ENCODE data around the gene EHD4. TPM values are rescaled to one million over a fixed set of nuclear protein-coding genes. Genes with fewer than 3 reads are reported as not detected.

EHD4 gene
- total RNA-seq, 3 donors from 2014 or later: 26.4 to 39.0 (median 35.0) TPM

DNA sequence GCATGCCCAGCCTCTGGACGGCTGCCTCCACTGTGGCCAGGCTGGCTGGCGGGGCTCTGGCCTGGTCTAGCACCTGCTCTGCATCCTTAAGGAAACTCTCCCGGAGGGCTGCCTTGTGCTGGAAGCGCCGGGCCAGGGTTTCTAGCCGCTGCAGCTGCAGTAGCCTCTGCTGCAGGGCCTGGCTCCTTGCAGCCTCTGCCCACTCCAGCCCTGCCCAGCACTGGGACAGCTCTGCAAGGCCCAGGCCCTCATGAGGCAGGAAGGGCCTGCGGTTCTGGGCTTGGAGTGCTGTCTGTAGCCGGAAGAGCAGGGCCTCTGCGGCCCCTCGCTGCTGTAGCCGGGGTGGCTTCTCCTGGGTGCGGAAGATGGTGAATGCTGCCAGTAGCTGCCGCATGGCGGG is 86.5 kb downstream of the EHD4 start:
- no peak for DNase-seq
- intact Hi-C loops (cut with DNase I, micrococcal nuclease): no loop called here
- H3K4me1 ChIP-seq (ENCODE audit: low read depth): peaks cover 14% of the 10 kb centered on the region
- TF ChIP-seq, protein P1, sequence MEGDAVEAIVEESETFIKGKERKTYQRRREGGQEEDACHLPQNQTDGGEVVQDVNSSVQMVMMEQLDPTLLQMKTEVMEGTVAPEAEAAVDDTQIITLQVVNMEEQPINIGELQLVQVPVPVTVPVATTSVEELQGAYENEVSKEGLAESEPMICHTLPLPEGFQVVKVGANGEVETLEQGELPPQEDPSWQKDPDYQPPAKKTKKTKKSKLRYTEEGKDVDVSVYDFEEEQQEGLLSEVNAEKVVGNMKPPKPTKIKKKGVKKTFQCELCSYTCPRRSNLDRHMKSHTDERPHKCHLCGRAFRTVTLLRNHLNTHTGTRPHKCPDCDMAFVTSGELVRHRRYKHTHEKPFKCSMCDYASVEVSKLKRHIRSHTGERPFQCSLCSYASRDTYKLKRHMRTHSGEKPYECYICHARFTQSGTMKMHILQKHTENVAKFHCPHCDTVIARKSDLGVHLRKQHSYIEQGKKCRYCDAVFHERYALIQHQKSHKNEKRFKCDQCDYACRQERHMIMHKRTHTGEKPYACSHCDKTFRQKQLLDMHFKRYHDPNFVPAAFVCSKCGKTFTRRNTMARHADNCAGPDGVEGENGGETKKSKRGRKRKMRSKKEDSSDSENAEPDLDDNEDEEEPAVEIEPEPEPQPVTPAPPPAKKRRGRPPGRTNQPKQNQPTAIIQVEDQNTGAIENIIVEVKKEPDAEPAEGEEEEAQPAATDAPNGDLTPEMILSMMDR (IDR thresholded peaks at IDR 0.05): no peak
- no peak overlapping the region for H3K4me3 ChIP-seq
- no peaks in the 10 kb centered on the region for H3K9me3 ChIP-seq
- no peak for ATAC-seq
- no peaks in the 10 kb centered on the region for H3K36me3 ChIP-seq (ENCODE audit: low read depth)

DNA sequence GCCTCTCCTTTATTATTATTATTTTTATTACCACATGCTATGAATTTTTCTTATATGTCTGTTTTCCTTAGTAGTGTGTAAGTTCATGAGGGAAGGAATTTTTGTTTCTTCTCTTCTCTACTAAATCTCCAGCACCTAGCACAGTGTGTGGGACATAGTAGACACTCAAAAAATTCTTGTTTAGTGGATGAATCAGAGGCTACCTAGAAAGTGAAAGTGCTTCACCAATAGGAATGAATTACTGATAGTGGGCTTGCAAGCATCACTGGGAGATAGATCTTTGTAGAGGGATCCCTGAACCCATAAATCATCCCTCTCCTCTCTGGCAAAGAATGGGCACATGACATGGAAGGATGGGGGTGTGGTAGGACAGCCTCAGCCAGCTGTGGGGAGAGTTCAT is 87.0 kb downstream of the EHD4 start:
- intact Hi-C loops (cut with DNase I, micrococcal nuclease): no loop called here
- no peaks in the 10 kb centered on the region for H3K9me3 ChIP-seq

DNA sequence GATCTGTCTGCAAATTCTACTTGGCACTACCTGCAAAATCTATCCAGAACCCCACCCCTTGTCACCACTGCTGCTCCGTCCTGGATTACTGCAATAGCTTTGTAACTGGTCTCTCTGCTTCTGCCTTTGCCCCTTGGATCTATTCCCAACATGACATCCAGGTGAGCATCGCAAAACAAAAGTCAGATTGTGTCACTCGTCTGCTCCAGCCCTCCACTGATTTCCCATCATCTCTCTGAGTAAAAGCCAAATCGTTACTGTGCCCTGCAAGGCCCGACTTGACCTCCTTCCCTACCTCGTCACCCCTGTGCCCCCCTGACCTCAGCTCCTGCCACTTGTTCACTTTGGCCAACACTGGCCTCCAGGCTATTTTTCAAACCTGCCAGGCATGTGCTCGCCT is 87.9 kb downstream of the EHD4 start:
- TF ChIP-seq, protein P1 (IDR thresholded peaks at IDR 0.05): no peak
- ATAC-seq (no peak), DNase-seq (no peak)
- peaks cover 14% of the 10 kb centered on the region for H3K4me1 ChIP-seq (ENCODE audit: low read depth)
- no peaks in the 10 kb centered on the region for H3K36me3 ChIP-seq (ENCODE audit: low read depth)
- intact Hi-C loops (cut with DNase I, micrococcal nuclease): no loop called here
- H3K4me3 ChIP-seq: no peak overlapping the region
- H3K9me3 ChIP-seq: no peaks in the 10 kb centered on the region

More for the DNA sequence above, 87.0 kb downstream of the EHD4 start:
- ATAC-seq (no peak), DNase-seq (no peak)
- Histone ChIP-seq H3K36me3 (ENCODE audit: low read depth) (no peaks in the 10 kb centered on the region), H3K4me3 (no peak overlapping the region), H3K4me1 (ENCODE audit: low read depth) (peaks cover 14% of the 10 kb centered on the region)
- TF ChIP-seq, protein P1 (IDR thresholded peaks at IDR 0.05): no peak

DNA sequence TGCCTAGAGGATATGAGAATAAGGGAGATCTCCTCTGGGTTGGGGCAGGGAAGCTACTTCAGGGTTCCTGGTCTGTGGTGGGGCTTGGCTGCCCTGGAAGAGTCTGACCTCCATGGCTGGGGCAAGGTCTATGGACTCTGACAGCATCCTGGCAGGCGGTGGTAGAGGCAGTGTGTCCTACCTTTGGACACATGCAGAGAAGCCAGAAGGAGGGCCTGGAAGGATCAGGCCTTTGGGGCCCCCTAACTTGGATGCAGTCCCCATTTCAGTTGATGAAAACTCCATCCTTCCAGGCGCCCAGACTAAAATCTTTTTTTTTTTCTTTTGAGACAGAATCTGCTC is 88.9 kb downstream of the EHD4 start:
- no peak overlapping the region for H3K4me3 ChIP-seq
- no peaks in the 10 kb centered on the region for H3K9me3 ChIP-seq
- no peak for DNase-seq
- TF ChIP-seq, protein P1 (IDR thresholded peaks at IDR 0.05): no peak
- ATAC-seq: no peak
- H3K4me1 ChIP-seq (ENCODE audit: low read depth): peaks cover 14% of the 10 kb centered on the region
- H3K36me3 ChIP-seq (ENCODE audit: low read depth): no peaks in the 10 kb centered on the region
- intact Hi-C loops (cut with DNase I, micrococcal nuclease): no loop called here

DNA sequence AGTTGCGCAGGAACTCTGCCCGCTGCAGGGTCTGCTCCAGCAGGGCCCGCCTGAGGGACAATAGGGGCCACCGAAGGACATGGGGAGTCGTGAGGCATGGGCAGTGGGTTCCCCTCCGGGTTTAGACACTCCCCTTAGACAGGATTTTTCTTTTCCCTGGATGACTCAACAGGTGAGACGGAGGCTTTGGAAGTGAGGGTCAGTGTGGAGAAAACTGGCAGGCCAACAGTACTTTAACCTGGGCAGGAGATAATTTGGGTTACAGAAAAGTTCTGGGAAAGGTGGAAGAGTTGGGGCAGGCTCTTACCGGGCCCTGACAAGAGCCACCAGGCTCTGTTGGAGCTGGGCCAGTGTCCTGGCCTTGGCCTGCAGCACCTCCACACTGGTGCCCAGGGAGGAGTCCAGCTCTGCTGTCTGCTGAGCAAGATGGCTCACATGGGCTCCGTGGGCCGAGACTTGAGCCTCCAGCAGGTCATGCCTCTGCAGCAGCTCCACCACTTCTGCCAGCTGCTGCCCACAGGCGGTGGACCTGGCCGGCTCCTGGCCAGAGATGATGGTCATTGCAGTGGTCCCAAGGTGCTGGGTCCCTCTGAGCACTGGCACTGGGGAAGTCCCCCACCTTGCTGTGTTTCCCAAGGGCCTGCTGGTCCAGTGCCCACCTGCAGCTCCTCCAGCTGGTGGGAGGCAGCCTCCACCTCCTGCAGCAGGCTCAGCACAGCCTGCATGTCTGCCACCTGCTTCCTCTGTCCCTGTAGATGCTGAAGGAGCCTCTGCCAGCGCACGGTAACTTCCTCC is 89.5 kb downstream of the EHD4 start:
- DNase-seq (no peak), ATAC-seq (peak; percentile 9)

More for the DNA sequence above, 89.5 kb downstream of the EHD4 start:
- H3K4me3 ChIP-seq: no peak overlapping the region
- no peaks in the 10 kb centered on the region for H3K9me3 ChIP-seq
- intact Hi-C loops (cut with DNase I, micrococcal nuclease): no loop called here
- TF ChIP-seq, protein P1 (IDR thresholded peaks at IDR 0.05): no peak
- H3K4me1 ChIP-seq (ENCODE audit: low read depth): peaks cover 14% of the 10 kb centered on the region
- H3K36me3 ChIP-seq (ENCODE audit: low read depth): no peaks in the 10 kb centered on the region
